Glutamatergic neuron (in vitro differentiated cells): ENCODE measurements around the gene SRC. TPM values are rescaled to one million over a fixed set of nuclear protein-coding genes. Genes with fewer than 3 reads are reported as not detected.

Experiments
- DNase-seq: peaks from one replicate; pipeline ENCODE4 v3.0.0; 2022
- H3K27ac Mint-ChIP-seq: one replicate; pipeline ENCODE4 v1.8.0; 2020; ENCODE audit warnings: mild to moderate bottlenecking, mixed read lengths, inconsistent platforms; ENCODE audit not compliant: unreplicated experiment
- H3K27me3 Mint-ChIP-seq: one replicate; pipeline ENCODE4 v1.8.0; 2020; ENCODE audit warnings: mild to moderate bottlenecking, moderate library complexity, mixed read lengths, inconsistent platforms; ENCODE audit not compliant: unreplicated experiment
- H3K36me3 Mint-ChIP-seq: one replicate; pipeline ENCODE4 v1.8.0; 2020; ENCODE audit warnings: mild to moderate bottlenecking, mixed read lengths, inconsistent platforms; ENCODE audit not compliant: unreplicated experiment
- H3K4me1 Mint-ChIP-seq: one replicate; pipeline ENCODE4 v1.8.0; 2020; ENCODE audit warnings: mild to moderate bottlenecking, low read depth, mixed read lengths, inconsistent platforms; ENCODE audit not compliant: unreplicated experiment
- H3K4me3 Mint-ChIP-seq: one replicate; pipeline ENCODE4 v1.8.0; 2020; ENCODE audit warnings: mild to moderate bottlenecking, mixed read lengths, inconsistent platforms; ENCODE audit not compliant: unreplicated experiment
- H3K9me3 Mint-ChIP-seq: one replicate; pipeline ENCODE4 v1.8.0; 2020; ENCODE audit warnings: mild to moderate bottlenecking, moderate library complexity, mixed read lengths, inconsistent platforms; ENCODE audit not compliant: unreplicated experiment
- CTCF ChIP-seq: fragments of 200-600 bp; sonication (generic); IDR thresholded peaks from one replicate; pipeline ENCODE4 v1.5.0; 2021; ENCODE audit not compliant: partially characterized antibody, unreplicated experiment
- total RNA-seq: library from RNA; stranded (reverse); fragmentation: NEBNext Ultra II Directional; extraction: Animal tissue kit (Norgen Biotek cat#: 25700); gene quantifications from one replicate; pipeline ENCODE4 v1.2.1, GENCODE V29; 2021; ENCODE audit not compliant: unreplicated experiment

Gene SRC
- total RNA-seq, 1 donor from 2014 or later: 39.2 TPM

- H3K27me3 Mint-ChIP-seq: peaks cover 9% of the 10 kb centered on the region
- H3K9me3 Mint-ChIP-seq: peaks cover 7% of the 10 kb centered on the region
- H3K27ac Mint-ChIP-seq: no peak overlapping the region
- DNase-seq: no peak
- H3K36me3 Mint-ChIP-seq: no peaks in the 10 kb centered on the region
- H3K4me1 Mint-ChIP-seq: no peaks in the 10 kb centered on the region
- H3K4me3 Mint-ChIP-seq: no peak overlapping the region
- no peak for TF ChIP-seq CTCF
Measured at GRCh38 chr20:37347891-37348791, 2.2 kb downstream of the SRC start.

GRCh38 chr20:37348792-37349516 lies 3.0 kb downstream of the SRC start:
- H3K4me1 Mint-ChIP-seq: no peaks in the 10 kb centered on the region

GRCh38 chr20:37349517-37350491 lies 3.9 kb downstream of the SRC start:
- no peak for TF ChIP-seq CTCF
- Mint-ChIP-seq H3K36me3 (no peaks in the 10 kb centered on the region), H3K27ac (no peak overlapping the region), H3K4me3 (peak overlapping the region; percentile 42), H3K9me3 (peaks cover 7% of the 10 kb centered on the region), H3K4me1 (no peaks in the 10 kb centered on the region), H3K27me3 (peaks cover 6% of the 10 kb centered on the region)
- DNase-seq: no peak

More at GRCh38 chr20:37348792-37349516, 3.0 kb downstream of the SRC start:
- Mint-ChIP-seq H3K36me3 (no peaks in the 10 kb centered on the region), H3K27me3 (peaks cover 9% of the 10 kb centered on the region), H3K4me3 (no peak overlapping the region), H3K27ac (no peak overlapping the region), H3K9me3 (peaks cover 7% of the 10 kb centered on the region)
- no peak for TF ChIP-seq CTCF
- DNase-seq: no peak

GRCh38 chr20:37350649-37351574 lies 5.0 kb downstream of the SRC start:
- no peak overlapping the region for H3K27ac Mint-ChIP-seq

More at GRCh38 chr20:37350649-37351574, 5.0 kb downstream of the SRC start:
- DNase-seq: no peak
- Mint-ChIP-seq H3K4me1 (no peaks in the 10 kb centered on the region), H3K9me3 (peaks cover 7% of the 10 kb centered on the region), H3K4me3 (no peak overlapping the region), H3K27me3 (peaks cover 7% of the 10 kb centered on the region), H3K36me3 (no peaks in the 10 kb centered on the region)
- TF ChIP-seq CTCF: no peak
